ENCODE measurements around the gene DLST. TPM values are rescaled to one million over a fixed set of nuclear protein-coding genes. Genes with fewer than 3 reads are reported as not detected.

Gene DLST
- total RNA-seq, 4 donors from 2014 or later: 80.9 to 91.6 (median 83.5) TPM

DNA sequence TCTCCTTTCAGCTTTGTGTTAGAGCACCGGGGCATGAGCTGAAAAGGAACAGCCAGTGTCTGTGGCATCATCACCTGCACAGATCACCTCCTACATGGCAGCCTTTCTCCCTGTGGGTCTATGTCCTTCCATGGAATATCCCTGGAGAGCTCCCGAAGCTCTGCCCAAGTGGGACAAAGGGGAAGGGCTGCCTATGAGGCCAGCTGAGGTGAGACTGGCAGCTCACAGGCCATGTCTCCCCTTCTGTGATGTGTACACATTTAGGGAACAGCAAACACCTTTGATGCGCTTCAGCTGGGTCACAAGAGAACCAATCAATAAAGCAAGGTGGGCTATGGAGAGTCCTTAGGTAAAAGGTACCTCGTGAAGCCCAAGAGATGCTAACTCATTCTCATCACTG, 9.9 kb upstream of the DLST start:
- no peak for DNase-seq
- no peak for TF ChIP-seq POLR2A (IDR thresholded peaks at IDR 0.05)
- TF ChIP-seq CTCF (IDR thresholded peaks at IDR 0.05): no peak
- no peak overlapping the region for H3K4me3 ChIP-seq (replicated peaks in 1 of 3)
- no peak overlapping the region for H3K27ac ChIP-seq
- intact Hi-C loops (cut with DNase I): no loop called here
- H3K4me1 ChIP-seq: no peaks in the 10 kb centered on the region
- 86 to 94% methylated on average over 4 of the region's 4 CpGs for WGBS, 2 donors
- H3K27me3 ChIP-seq: no peaks in the 10 kb centered on the region
- no peaks in the 10 kb centered on the region for H3K36me3 ChIP-seq
- no peaks in the 10 kb centered on the region for H3K9me3 ChIP-seq

DNA sequence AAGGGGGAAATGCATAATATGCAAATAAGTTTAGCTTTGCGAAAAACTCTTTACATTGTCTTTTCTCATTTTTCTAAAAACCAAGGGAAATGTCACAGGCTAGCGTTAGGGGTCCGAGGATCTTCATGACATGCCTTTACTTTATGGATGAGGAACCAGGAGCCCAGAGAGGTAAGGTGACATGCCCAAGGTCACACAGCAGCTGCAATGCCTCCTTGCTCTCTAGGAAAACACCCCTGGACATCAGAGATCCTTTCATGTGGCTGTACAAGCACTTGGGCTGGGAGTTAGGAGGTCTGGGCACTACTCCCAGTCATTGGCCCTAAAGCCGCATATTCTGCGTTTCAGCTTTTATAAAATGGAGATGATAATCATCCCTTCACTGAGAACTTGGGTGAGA, 6.5 kb upstream of the DLST start:
- no peaks in the 10 kb centered on the region for H3K9me3 ChIP-seq
- H3K4me3 ChIP-seq (replicated peaks in 1 of 3): no peak overlapping the region
- TF ChIP-seq CTCF (IDR thresholded peaks at IDR 0.05): no peak
- no peak for TF ChIP-seq POLR2A (IDR thresholded peaks at IDR 0.05)
- no peaks in the 10 kb centered on the region for H3K4me1 ChIP-seq
- 92 to 94% methylated on average over 5 of the region's 5 CpGs for WGBS, 2 donors
- H3K27ac ChIP-seq: no peak overlapping the region
- intact Hi-C loops (cut with DNase I): no loop called here
- no peak for DNase-seq
- no peaks in the 10 kb centered on the region for H3K36me3 ChIP-seq
- H3K27me3 ChIP-seq: no peaks in the 10 kb centered on the region

DNA sequence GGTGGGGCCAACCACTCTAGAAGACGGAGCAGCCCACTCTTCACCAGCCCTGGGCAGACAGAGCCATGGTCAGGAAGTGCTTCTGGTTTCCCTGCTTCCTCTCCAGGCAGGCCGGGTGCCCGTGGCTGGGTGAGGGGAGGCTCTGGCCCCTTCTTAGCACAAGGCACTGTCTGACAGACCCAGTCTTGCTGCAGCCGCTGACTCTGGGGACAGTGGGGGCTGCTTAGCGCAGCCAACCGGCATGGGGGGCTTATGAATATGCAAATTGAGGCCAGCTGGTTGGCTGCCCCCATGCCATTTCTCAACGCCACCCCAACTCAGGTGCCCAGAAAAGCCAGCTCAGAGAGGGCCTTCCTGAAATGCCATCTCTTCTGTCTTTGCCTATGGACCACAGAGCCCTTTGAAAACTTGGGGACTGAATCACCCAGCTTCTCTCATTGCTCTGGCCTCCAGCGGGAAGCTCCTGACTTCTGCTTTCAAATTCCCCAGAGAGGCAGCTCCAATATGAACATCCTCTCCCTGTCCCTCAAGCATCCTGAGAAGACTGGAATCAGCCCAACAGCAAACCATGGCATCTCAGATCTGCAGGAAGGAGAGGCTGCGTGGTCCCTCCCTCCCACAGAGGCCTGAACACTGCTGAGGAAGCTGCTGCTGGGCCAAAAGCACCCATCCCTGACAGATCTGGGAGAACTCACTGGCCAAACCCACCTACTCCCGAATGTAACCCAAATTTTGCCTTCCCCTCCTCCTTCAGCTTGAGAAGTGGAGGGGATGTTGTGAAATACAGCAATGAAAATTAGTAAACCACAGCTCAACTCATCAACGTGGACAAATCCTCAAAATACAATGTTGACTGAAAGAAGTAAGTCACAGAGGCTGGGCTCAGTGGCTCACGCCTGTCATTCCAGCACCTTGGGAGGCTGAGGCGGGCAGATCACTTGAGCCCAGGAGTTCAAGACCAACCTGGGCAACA, 5.5 kb upstream of the DLST start, which contains the start of gene PROX2:
Gene PROX2, minus strand, starts transcription at position 205 of the 973 bp plus-strand sequence. CDS start 12,311 bp downstream, outside the sequence.
- H3K9me3 ChIP-seq: no peaks in the 10 kb centered on the region
- 59 to 72% methylated on average over 12 to 13 of the region's 13 CpGs for WGBS, 2 donors
- no peak for DNase-seq
- TF ChIP-seq CTCF (IDR thresholded peaks at IDR 0.05) (no peak), POLR2A (IDR thresholded peaks at IDR 0.05) (no peak)
- H3K4me1 ChIP-seq: peaks cover 6% of the 10 kb centered on the region in 2 donors
- no peak within 1 kb of the TSS for H3K27ac ChIP-seq
- H3K27me3 ChIP-seq: no peaks in the 10 kb centered on the region
- intact Hi-C loops (cut with DNase I): no loop called here
- H3K4me3 ChIP-seq (replicated peaks in 1 of 3): no peak within 1 kb of the TSS
- H3K36me3 ChIP-seq: no peaks in the 10 kb centered on the region

- H3K27me3 ChIP-seq: no peaks in the 10 kb centered on the region
- no peak for TF ChIP-seq POLR2A (IDR thresholded peaks at IDR 0.05)
- TF ChIP-seq CTCF (IDR thresholded peaks at IDR 0.05): no peak
- no peak for DNase-seq
- intact Hi-C loops (cut with DNase I): no loop called here
- peaks cover 22 to 28% of the 10 kb centered on the region in 2 donors for H3K4me1 ChIP-seq
- no peaks in the 10 kb centered on the region for H3K36me3 ChIP-seq
- H3K9me3 ChIP-seq: no peaks in the 10 kb centered on the region
- WGBS, 2 donors: 86 to 88% methylated on average over 3 of the region's 3 CpGs
- no peak overlapping the region for H3K4me3 ChIP-seq (replicated peaks in 1 of 3)
- H3K27ac ChIP-seq: no peak overlapping the region
Measured at GRCh38 chr14:74879427-74880182, 2.1 kb upstream of the DLST start.
